D721Med (cell line): ENCODE measurements around the gene CDK3.

ENCODE experiments used
- DNase-seq: peaks from one replicate; pipeline ENCODE4 v3.0.0; 2011; ENCODE audit warnings: low spot score; ENCODE audit not compliant: insufficient read length
- FAIRE-seq: peaks from 2 replicates; lab custom pipeline; 2011; peaks lifted over from hg19 to GRCh38; lab: Jason Lieb, UNC
- CTCF ChIP-seq: IDR thresholded peaks from 2 replicates; pipeline ENCODE4 v1.5.1; 2012; ENCODE audit warnings: mild to moderate bottlenecking, control low read depth; ENCODE audit not compliant: insufficient read depth; ENCODE audit errors: missing control alignments

Gene CDK3

GRCh38 chr17:76018340-76018680 is 17.7 kb downstream of the CDK3 start:
- FAIRE-seq = no peak
- TF ChIP-seq CTCF = no peak
- DNase-seq = no peak

- DNase-seq (no peak), FAIRE-seq (no peak)
- no peak for TF ChIP-seq CTCF
Measured at GRCh38 chr17:76018801-76019200, 18.1 kb downstream of the CDK3 start.

GRCh38 chr17:76019833-76020467 is 19.3 kb downstream of the CDK3 start:
- FAIRE-seq = no peak
- DNase-seq = no peak
- TF ChIP-seq CTCF = no peak

DNA sequence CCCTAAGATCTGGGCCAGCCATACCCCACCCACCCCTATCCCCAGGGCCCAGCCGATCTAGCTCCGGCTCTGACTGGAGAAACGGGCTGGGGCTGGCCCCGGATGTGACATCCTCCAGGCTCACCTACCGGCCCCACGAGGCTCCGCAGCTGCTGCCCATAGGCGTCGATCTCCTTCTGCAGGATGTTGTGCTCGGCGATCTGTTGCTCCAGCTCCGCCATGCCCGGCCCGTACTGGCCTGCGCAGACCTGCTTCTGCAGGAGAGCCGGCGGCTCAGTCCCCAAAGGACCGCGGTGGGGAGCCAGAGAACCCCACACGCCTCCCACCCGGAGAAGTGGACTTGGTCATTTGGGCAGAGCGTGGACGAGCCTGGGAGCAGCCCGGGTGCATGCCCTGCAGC is 21.6 kb downstream of the CDK3 start:
- FAIRE-seq = no peak
- DNase-seq = no peak
- TF ChIP-seq CTCF = no peak

GRCh38 chr17:76022973-76023899 is 22.6 kb downstream of the CDK3 start:
- FAIRE-seq (no peak), DNase-seq (no peak)
- TF ChIP-seq CTCF = no peak

- no peak for TF ChIP-seq CTCF
- FAIRE-seq = no peak
- no peak for DNase-seq
Measured at GRCh38 chr17:76023900-76024237, 23.2 kb downstream of the CDK3 start.

DNA sequence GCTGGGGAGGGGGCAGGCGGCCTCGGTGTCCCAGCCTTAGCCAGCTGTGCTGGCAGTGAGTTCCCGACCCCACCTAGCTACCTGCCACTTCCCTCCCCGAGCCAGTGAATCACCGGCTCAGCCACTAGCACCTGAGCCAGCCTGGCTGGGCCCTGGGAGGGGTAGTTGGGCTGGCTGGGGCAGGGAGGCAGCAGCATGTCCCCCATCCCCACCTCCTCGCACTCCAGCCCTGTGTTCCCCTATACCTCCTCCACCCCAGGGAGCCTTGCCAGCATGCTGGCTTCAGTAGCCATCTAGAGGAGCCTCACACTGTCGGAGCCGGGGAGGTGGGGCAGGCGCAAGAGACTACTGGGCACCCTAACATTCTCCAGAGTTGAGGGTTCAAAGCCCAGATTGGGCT is 23.7 kb downstream of the CDK3 start:
- DNase-seq (no peak), FAIRE-seq (no peak)
- TF ChIP-seq CTCF = no peak
